NCI-H1105 treated with DMSO at 0.1 percent for 48 hours (cell line): ENCODE data around the gene KIT.
A peak's percentile ranks its signal among the peaks of the same experiment; 100 is the strongest.

ENCODE experiments used
- DNase-seq: peaks from one replicate; lab custom pipeline; 2025; lab: John Stamatoyannopoulos, UW

The KIT gene

GRCh38 chr4:54661169-54661568 is 3.4 kb downstream of the KIT start:
- no peak for DNase-seq

GRCh38 chr4:54661686-54662085 is 3.9 kb downstream of the KIT start:
- DNase-seq = no peak

GRCh38 chr4:54662123-54662522 is 4.4 kb downstream of the KIT start:
- DNase-seq = no peak

- DNase-seq = no peak
These were observed 5.3 kb downstream of the KIT start for GRCh38 chr4:54662901-54663585.

GRCh38 chr4:54664400-54664799 is 6.6 kb downstream of the KIT start:
- no peak for DNase-seq

GRCh38 chr4:54668014-54668611 is 10.4 kb downstream of the KIT start:
- DNase-seq = no peak

GRCh38 chr4:54669831-54670230 is 12.1 kb downstream of the KIT start:
- DNase-seq = no peak

- no peak for DNase-seq
These were observed 18.1 kb downstream of the KIT start for GRCh38 chr4:54675721-54676461.

GRCh38 chr4:54676658-54677057 is 18.9 kb downstream of the KIT start:
- DNase-seq = no peak

- no peak for DNase-seq
These were observed 19.7 kb downstream of the KIT start for GRCh38 chr4:54677416-54677815.

- DNase-seq = no peak
These were observed 20.3 kb downstream of the KIT start for GRCh38 chr4:54677853-54678650.

- DNase-seq = no peak
These were observed 21.1 kb downstream of the KIT start for GRCh38 chr4:54678826-54679225.

- DNase-seq = no peak
These were observed 22.1 kb downstream of the KIT start for GRCh38 chr4:54679813-54680212.

GRCh38 chr4:54683616-54684346 is 26.0 kb downstream of the KIT start:
- no peak for DNase-seq

GRCh38 chr4:54685810-54686209 is 28.1 kb downstream of the KIT start:
- DNase-seq = no peak

GRCh38 chr4:54687887-54688841 is 30.4 kb downstream of the KIT start:
- no peak for DNase-seq

- DNase-seq = no peak
These were observed 37.6 kb downstream of the KIT start for GRCh38 chr4:54695337-54695736.

GRCh38 chr4:54695788-54696187 is 38.0 kb downstream of the KIT start:
- DNase-seq = no peak

- no peak for DNase-seq
These were observed 38.9 kb downstream of the KIT start for GRCh38 chr4:54696649-54697048.

GRCh38 chr4:54700986-54701385 is 43.2 kb downstream of the KIT start:
- DNase-seq = peak; percentile 0

GRCh38 chr4:54703182-54703581 is 45.4 kb downstream of the KIT start:
- DNase-seq = no peak
